Stimulated activated CD8-positive, alpha-beta memory T cell treated with anti-CD3 and anti-CD28 coated beads, Interleukin-15, amount 100 ng/mL, for 48 hours (primary cell): ENCODE results near the gene WEE1.
"Not testable (repeated sequence)": the region's sequence is repeated elsewhere in the genome, so short reads cannot be mapped to it uniquely, and the experiment has no call there.

ENCODE experiments used
- DNase-seq, 2 donors: peaks; one replicate each; pipeline ENCODE4 v3.0.0-alpha.2; 2020; ENCODE audit warnings: low read depth in 2 of 2

WEE1 gene

DNA sequence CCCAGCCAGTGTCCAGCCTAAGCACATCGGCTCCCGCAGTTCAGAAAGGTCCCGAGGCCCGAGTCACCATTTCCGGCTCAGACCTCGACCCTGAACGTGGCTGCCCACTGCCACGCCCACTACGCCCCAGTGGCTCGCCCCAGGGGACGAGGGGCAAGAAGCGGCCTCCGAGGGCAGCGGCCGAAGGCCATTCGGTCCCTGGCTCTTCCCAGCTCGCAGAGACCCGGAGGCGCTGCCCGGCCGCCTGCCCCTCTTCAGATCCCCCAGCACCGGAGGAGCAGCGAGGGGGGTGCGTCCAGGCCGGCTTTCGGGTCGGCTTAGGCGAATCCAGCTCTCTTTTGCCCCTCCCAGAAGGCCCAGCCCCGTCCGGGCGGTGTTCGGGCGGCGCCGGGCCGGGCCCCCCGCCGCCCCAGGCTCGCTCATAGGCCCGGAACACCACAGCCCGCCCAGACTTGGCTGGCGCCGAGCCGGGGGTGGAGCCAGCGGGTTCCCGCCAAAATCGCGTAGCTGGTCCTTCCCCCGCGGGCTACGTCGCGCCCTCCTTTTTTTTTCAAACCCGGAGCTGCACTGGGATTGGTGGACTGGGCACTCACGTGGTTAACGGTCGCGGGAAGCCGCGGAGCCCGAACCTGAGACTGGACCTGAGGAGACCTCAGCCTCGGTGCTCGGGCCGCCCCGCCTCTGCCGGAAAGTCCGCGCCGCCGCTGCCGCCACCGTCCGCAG, at the start of gene WEE1:
TSS of gene WEE1 (plus strand) at position 619 of the 723 bp plus-strand sequence. CDS start 264 bp downstream, outside the sequence.
- DNase-seq, result peak; percentile 97

DNA sequence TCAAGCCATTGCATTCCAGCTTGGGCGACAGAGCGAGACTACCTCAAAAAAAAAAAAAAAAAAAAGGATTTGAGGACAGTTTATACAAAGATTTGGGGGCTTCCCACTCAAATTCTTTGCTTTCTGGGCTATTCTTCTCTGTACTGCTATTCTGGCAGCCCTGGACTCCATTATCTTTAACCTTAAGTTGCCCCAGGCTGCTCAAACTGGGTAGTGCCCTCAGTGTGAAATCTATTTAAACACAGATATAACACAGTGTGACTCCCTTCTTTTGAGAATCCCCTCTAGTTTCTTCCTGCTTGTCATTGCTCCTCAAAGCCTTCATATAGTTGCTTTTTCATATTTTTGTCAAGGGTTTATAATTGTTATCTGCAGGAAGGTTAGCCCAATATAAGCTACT, 49.5 kb upstream of the WEE1 start:
- no peak for DNase-seq

DNA sequence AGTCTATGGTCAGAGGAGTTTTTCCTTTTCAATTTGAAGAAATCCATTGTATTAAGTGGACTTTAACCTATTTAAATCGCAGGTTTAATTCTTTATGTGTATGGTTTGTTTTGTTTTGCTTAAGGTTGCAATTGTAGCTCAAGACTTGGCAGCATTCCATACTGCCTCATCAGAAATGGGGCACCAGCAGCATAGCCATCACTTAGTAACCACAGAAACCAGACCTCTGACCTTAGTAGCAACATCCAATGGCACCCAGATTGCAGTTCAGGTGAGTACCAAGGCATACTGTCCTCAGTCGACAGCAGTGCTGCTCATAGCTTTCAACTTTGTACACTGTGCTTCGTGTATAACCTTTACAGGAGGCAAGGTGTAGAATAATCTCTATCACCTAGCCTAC, 48.4 kb upstream of the WEE1 start:
- no peak for DNase-seq

DNA sequence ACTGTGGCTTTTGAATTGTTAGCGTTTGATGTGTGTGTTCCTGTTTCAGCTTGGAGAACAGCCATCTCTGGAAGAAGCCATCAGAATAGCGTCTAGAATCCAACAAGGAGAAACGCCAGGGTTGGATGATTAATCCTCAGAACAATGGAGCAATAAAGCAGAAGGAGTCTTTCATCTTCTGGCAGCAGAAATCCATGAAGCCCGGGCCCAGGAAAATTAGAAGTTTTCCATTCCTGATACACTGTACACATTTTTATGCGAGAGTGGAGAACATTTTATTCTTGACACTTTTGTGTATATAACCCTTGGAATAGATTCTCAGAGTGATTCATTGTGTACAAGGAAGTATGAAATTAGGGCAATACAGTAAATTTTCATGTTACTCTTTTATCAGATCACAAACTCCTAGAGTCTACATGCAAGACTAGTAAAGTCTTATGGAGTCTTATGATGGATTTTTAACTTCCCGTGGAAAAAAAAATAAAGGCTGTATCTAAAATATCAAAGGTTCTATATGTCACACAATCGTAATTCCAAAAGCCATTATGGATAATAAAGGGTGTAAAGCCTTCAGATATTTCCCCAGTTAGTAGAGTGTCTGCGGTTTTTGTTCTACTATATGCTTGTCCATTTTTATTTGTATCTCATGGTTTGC, 45.9 kb upstream of the WEE1 start:
- no peak for DNase-seq

DNA sequence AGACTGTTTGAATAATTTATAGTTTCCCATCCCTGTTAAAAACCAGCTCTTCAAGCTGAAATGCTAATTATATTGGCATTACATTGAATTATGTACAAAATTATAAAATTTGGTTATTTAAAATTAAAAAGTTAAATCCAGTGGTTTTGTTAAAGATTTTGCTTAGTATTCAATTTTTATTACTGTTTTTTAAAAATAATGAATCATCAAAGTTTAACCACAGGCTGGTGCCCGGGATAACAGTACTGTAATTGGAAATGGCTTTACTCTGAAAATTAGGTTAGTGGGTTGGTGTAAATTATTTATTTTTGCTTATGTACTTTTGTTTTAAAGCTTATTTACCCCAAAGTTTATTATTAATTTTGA, 45.4 kb upstream of the WEE1 start:
- no peak for DNase-seq

DNA sequence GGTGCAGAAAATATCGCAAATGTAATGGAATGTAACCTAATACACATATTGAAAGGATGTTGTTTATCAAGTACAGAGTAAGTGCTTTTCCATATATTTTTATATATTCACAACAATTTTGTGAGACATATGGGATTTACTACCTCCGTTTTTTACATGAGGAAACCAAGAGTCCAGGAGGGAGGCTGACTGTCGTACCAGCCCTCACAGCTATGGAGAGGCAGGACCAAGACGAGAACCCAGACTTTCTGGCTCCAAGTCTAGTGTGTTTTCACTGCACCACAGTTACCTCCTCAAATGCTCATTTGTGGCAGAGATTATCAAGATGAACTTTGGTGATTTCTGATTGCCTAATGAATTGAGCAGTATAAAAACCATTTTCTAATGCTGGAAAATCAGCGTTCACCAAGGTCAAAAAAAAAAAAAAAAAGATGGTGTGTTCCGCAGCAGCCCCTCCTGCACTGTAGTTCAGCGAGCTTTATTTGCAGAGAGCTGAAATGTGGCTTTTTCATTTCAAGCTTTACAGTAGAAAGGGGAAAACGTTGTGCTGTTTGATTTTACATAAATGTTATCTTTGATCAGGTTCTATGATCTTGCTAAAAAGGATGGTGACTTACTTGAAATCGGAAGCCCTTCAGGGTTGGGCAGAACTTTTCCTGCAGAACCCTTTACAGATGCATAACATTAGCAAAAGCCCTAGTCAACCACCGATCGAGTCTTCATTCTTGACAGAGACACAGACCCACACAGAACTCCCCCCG, 44.7 kb upstream of the WEE1 start:
- DNase-seq, result no peak

DNA sequence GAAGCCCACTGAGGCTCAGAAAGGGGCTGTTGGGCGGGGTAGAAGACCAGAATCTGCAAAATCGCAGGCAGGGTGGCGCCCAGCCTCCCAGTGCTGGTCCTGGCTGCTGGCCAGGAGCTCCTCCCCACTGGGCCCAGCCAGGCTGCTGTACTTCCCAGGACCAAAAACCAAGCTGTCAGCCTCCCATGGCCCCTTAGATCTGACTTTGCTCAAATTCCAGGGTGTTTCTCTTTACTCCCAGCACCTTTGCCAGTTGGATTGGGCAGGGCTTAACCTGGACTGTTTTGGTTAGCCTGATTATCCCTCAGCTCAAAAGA, 44.2 kb upstream of the WEE1 start:
- DNase-seq, result no peak

DNA sequence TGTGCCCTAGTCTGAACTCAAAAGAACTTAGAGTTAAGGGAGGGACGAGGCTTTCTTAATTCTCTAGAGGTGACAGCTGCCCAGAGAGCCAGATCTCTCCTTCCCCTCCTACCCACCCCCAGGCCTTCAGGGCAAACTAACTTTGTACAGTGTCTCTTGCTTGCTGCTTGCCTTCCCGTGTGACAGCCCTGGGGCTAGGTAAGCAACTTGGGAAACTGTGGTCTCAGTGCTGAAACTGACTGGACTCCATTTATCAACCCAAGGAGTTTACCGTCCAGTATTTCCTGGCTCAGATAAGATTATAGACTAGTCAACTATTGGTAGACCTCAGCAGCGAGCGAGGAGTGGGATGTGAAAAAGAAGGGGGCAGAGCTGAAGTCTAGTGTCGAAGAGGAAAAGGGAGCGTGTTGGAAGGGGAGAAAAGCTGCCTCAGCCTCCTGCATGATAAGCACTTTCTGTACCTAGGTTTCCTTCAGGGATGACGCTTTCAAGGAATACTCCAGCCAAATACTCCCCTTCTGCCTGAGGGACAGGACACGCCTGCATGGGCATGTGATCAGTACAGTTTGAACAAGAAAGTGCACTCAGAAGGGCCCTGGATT, 43.3 kb upstream of the WEE1 start:
- no peak for DNase-seq

DNA sequence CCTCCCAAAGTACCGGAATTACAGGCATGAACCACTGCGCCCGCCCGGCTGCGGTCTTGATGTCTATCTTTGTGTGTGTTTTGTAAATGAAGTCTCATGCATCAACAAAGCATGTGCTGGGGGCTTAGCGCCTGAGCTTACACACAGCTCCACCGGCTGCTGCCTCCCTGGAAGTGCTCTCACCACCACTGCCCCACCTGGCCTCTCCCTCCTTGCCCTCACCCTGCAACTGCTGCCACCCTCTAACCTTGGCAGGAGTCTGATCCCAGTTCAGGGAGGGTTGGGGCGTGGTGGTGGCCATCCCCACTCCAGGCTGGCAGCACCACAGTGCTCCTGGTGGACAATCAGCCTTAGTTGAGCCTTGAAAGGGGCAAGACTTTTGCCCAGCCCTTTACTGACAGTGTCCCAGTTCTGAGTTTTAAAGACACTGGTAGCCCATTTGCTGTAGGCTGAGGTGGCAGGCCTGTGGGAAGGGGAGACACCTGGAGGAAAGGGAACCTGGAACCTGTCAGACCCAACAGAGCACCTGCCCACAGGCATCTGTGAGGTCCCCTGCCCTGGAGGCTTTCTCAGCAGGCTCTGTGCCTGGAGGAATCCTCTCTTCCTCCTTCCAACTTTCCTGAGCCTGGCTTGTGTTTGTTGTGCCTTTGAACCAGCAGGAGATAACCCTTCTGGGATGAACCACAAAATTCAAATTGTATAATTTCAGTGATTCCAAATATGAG, 42.4 kb upstream of the WEE1 start:
- no peak for DNase-seq

DNA sequence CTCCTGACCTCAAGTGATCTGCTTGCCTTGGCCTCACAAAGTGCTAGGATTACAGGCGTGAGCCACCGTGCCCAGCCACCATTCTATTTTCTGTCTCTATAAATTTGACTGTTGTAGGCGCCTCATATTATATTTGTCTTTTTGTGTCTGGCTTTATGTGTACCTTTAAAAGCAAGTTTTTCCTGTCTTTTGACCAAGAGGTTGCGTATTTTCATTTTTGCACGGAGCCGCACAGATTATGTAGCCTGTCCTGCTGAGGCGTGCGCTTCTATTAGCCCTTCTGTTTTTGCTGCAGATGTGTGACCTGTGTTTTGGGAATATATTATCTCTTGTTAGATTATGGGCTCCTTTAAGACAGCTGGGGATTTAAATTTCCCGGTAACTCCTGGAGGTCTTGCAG, 40.4 kb upstream of the WEE1 start:
- DNase-seq, result no peak

DNA sequence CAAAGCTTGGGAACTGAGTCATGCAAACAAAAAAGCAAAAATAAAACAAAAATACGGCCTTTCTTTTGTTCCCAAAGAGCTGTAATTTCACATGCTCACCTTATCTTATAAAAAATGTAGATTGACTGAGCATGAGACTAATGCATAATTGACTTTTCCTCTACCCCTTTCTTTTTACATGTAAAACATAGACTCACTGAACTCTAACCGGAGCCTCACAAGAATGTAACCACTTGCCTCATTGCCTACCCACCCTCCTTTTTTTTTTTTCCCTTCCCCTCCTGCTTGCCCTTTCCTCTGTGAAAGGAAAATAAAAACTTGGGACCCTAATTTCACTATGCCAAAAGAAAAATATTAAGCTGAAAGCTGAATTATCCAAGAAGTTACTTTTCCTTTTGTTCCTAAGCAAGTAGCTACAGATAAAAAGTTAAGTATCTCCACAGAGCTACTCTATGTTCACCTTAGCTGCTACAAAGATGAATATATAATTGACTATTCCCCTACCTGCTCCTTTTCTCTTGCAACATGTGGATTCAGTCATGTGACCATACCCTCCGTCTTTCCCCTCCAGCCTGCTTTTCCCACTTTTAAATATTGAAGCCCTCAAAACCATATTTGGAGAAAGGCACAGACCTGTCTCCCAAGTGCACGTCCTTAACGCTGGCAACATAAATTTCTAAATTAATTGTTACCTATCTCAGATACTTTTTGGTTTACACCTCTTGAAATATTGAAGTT, 39.6 kb upstream of the WEE1 start:
- no peak for DNase-seq

DNA sequence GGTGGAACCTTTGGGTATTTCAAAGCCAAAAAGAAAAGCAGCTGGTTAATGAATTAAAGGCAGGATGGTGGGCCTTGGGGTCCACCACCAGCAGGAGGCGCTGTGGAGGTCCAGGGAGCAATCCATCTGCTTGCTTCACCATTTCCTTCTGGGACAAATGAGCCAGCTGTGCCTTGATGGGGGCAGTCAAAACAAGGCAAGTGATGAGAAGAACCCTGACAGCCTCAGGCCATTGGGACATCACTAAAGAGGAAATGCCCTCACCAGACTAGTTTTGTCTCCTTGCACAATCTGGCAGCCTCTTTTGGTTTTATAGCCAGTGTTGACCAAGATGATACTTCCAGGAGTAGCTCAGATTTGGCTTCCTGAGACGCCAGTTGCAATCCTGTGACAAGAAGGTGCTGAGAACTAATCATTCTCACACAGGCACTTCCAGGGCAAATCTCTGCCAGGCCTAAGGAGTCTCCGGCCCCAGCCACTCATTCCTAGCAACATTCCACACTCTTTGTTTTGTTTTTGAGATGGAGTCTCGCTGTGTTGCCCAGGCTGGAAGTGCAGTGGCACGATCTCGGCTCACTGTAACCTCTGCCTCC, 38.2 kb upstream of the WEE1 start:
- peak; percentile 53 to 56 for DNase-seq

DNA sequence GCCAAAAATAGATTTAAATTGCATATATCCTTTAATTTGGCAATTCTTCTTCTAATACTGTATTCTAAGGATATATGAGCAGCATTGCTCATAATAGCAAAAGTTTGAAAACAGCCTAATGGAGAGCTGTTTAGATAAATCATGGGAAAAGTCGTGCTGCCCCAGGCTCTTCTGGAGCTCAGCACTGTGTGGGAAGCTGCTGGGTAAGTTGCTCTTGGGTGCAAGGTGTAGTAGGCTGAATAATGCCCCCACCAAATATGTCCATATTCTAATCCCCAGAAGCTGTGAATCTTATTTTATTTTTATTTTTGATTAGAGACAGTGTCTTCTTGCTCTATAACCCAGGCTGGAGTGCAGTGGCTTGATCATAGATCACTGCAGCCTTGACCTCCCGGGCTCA, 34.9 kb upstream of the WEE1 start:
- DNase-seq, result no peak

DNA sequence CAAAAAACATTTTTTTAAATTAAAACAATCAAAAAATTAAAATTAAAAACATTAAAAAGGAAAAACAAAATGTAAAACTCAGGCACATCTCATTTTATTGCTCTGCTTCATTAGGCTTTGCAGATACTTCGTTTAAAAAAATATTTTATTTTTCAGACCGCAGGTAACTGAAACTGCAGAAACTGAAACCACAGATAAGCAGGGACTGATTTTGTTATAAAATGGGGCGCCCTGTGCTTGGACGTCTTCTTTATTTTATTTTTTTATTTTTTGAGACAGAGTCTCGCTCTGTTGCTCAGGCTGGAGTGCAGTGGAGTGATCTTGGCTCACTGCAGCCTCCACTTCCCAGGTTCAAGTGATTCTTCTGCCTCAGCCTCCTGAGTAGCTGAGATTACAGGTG, 24.3 kb upstream of the WEE1 start:
- not testable (repeated sequence) for DNase-seq

DNA sequence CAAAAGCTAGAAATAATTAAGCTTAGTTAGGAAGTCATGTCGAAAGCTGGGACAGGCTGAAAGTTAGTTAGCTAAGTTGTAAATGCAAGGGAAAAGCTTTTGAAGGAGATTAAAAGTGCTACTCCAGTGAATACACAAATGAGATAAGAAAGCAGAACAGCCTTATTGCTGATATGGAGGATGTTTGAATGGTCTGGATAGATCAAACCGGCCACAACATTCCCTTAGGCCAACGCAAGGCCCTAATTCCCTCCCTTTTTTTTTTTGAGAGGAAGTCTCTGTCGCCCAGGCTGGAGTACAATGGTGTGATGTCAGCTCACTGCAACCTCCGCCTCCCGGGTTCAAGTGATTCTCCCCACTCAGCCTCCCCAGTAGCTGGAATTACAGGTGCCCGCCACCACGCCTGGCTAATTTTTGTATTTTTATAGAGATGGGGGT, 23.3 kb upstream of the WEE1 start:
- no peak for DNase-seq

DNA sequence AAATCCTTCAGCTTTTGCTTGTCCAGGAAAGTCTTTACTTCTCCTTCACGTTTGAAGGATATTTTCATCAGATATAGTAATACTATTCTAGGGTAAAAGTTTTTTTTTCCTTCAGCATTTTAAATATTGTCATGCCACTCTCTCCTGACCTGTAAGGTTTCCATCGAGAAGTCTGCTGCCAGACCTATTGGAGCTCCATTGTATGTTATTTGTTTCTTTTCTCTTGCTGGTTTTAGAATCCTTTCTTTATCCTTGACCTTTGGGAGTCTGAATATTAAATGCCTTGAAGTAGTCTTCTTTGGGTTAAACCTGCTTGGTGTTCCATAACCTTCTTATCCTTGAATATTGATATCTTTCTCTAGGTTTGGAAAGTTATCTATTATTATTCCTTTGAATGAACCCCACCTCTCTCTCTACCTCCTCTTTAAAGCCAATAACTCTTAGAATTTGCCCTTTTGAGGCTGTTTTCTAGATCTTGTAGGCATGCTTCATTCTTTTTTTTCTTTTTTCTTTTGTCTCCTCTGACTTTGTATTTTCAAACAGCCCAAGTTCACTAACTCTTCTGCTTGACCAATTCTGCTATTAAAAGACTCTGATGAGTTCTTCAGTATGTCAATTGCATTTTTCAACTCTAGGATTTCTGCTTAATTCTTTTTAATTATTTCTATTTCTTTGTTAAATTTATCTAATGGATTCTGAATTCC, 12.0 kb upstream of the WEE1 start:
- no peak for DNase-seq

DNA sequence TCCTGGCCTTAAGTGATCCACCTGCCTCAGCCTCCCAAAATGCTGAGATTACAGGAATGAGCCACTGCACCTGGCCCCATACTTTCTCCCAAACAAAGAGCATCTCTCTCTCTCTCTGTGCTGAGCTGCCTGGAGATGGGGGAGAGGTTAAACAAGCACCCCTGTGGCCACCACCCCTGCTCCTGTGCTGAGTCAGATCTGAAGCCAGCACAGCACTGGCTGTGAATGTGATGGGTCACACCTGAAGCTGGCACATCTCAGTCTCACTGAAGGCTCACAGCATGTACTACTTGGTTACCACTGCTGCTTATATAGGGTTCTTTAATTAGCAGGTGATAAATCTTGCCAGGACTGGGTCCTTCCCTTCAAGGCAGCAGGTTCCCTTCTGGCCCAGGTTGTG, 10.8 kb upstream of the WEE1 start:
- no peak for DNase-seq

DNA sequence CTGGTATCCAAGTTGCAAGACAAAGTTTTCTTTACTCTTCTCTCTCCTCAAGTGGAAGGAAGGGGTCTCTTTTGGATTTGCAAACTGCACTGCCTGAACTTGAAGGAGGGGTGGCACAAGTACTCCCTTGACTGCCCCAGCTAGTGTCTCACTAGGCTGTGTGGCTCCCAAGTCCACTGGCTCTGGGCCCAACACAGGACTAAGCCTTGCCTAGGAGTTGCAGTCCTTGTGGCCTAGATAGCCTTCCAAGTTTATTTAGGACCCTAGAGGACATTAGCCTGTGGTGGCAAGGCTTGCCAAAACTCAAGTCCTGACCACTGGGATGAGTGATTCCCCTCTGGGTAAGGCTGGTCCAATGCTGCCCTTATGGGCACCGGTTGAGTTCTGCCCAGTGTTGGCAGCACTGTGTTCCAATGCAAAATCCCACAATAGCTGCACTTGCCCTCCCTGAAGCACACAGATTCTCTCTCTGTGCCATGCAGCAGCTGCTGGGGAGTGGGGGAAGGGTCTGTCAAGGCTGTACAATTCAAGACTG, 10.2 kb upstream of the WEE1 start:
- DNase-seq, result no peak

DNA sequence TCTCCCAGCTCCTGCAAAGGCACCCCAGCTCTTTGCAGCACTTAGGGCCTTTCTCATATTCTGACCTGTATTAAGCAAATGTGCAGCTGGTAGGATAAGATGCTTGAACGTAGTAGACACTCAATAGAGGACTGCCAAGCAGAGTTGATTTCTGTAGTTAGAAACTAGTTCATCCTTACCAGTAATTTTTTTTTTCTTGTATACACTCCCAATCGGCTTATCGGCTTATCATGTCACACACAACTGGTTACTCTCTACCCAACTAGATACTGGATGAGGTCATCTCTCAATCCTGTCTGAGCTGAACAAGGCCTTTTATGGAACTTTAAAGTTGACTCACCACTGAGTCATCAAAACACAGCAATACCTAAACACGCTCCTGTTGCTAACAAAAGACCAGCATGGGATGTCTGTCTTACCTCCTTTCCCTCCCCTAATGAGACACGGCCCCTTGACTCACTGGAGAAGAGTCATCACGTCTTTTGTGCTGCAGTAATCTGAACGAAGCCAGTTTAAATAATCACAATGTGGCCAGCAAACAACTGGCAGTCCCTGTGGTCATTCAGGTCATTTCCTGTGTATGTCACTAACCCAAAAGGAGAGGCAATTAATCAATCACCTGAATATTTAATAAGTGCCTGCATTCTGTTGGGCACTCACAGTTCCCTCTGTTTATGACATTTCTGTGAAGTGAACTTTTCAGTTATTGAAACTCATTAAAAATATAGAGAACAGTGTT, 7.5 kb upstream of the WEE1 start:
- peak; percentile 48 to 51 for DNase-seq
